Osteocyte (in vitro differentiated cells): ENCODE measurements around the gene CPNE8. TPM values are rescaled to one million over a fixed set of nuclear protein-coding genes. Genes with fewer than 3 reads are reported as not detected.

Experiments
- DNase-seq: peaks from one replicate; pipeline ENCODE4 v3.0.0; 2021; ENCODE audit warnings: mixed read lengths; ENCODE audit not compliant: unreplicated experiment; ENCODE audit errors: extremely low spot score
- H3K27ac Mint-ChIP-seq: one replicate; pipeline ENCODE4 v1.8.0; 2021; ENCODE audit warnings: mild to moderate bottlenecking, mixed read lengths; ENCODE audit not compliant: unreplicated experiment
- H3K27me3 Mint-ChIP-seq: one replicate; pipeline ENCODE4 v1.8.0; 2021; ENCODE audit warnings: mixed read lengths; ENCODE audit not compliant: unreplicated experiment
- H3K36me3 Mint-ChIP-seq: one replicate; pipeline ENCODE4 v1.8.0; 2021; ENCODE audit warnings: mixed read lengths; ENCODE audit not compliant: unreplicated experiment
- H3K4me1 Mint-ChIP-seq: one replicate; pipeline ENCODE4 v1.8.0; 2021; ENCODE audit warnings: mixed read lengths; ENCODE audit not compliant: unreplicated experiment
- H3K4me3 Mint-ChIP-seq: one replicate; pipeline ENCODE4 v1.8.0; 2021; ENCODE audit warnings: mild to moderate bottlenecking, moderate library complexity, mixed read lengths; ENCODE audit not compliant: unreplicated experiment
- H3K9me3 Mint-ChIP-seq: one replicate; pipeline ENCODE4 v1.8.0; 2021; ENCODE audit warnings: mixed read lengths; ENCODE audit not compliant: unreplicated experiment
- total RNA-seq: library from RNA; stranded (reverse); gene quantifications from 2 replicates; pipeline ENCODE4 v1.2.1, GENCODE V29; 2021
- TF ChIP-seq, protein P1 (sequence below): fragments of 200-600 bp; sonication (generic); IDR thresholded peaks from 2 replicates; pipeline ENCODE4 v1.5.0; 2021; ENCODE audit warnings: antibody characterized with exemption, mild to moderate bottlenecking, moderate library complexity

The CPNE8 gene
- total RNA-seq, 1 donor from 2014 or later: 8.7 TPM

DNA sequence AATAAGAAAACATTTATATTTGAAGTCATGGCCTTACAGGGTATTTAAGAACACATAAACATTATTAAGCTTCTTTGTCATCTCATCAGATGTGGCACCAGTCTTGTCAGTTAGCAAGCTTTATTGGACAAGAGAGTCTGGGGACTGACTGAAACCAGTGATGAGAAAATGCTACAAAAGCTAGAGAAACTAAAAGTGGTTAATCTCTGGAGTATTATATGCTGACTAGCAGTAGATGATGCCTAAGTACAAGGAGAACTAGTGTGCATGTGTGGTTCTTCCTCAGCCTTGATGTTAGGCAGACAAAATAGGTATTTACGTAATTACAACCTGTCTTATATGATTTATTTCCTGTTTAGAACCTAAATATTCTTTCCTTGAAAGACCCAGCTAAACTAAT is 176.5 kb downstream of the CPNE8 start:
- no peak overlapping the region for H3K27ac Mint-ChIP-seq
- no peaks in the 10 kb centered on the region for H3K4me1 Mint-ChIP-seq
- TF ChIP-seq, protein P1, sequence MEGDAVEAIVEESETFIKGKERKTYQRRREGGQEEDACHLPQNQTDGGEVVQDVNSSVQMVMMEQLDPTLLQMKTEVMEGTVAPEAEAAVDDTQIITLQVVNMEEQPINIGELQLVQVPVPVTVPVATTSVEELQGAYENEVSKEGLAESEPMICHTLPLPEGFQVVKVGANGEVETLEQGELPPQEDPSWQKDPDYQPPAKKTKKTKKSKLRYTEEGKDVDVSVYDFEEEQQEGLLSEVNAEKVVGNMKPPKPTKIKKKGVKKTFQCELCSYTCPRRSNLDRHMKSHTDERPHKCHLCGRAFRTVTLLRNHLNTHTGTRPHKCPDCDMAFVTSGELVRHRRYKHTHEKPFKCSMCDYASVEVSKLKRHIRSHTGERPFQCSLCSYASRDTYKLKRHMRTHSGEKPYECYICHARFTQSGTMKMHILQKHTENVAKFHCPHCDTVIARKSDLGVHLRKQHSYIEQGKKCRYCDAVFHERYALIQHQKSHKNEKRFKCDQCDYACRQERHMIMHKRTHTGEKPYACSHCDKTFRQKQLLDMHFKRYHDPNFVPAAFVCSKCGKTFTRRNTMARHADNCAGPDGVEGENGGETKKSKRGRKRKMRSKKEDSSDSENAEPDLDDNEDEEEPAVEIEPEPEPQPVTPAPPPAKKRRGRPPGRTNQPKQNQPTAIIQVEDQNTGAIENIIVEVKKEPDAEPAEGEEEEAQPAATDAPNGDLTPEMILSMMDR: no peak
- no peaks in the 10 kb centered on the region for H3K27me3 Mint-ChIP-seq
- DNase-seq: no peak
- no peaks in the 10 kb centered on the region for H3K9me3 Mint-ChIP-seq
- H3K4me3 Mint-ChIP-seq: no peak overlapping the region
- peaks cover 3% of the 10 kb centered on the region for H3K36me3 Mint-ChIP-seq

DNA sequence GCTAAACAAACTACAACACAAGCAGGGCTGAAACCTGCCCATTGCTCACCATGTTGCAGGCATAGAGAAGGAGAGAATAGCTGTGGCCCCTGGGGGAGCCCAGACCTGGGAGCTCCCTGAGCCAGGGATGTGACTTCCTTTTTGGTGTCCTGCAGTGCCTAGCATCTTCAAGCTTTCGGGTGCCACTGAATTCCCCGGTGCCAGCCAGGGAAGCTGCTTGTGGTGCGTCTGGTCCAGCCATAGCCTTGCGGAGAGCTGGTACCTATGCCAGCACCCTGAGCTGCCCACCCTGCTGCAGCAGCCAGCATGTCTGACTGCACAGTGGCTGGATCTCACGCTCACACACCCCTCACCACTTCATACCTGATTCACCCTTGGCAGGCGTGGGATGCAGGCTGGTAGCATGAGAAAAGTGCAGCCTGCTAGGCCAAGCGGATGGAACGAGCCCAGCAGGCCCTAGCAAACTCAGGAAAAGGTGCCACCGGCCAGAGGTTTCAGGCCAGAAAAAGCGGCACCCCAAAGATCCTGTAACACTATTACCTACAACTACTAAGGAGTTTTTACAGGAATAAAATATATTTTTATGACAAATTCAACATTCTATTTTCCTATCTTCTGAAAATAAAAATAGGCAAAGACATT is 183.7 kb downstream of the CPNE8 start:
- H3K9me3 Mint-ChIP-seq: peaks cover under 1% of the 10 kb centered on the region
- no peaks in the 10 kb centered on the region for H3K4me1 Mint-ChIP-seq
- TF ChIP-seq, protein P1: no peak
- H3K4me3 Mint-ChIP-seq: no peak overlapping the region
- H3K27ac Mint-ChIP-seq: no peak overlapping the region
- no peak for DNase-seq
- peaks cover 4% of the 10 kb centered on the region for H3K36me3 Mint-ChIP-seq
- no peaks in the 10 kb centered on the region for H3K27me3 Mint-ChIP-seq

- TF ChIP-seq, protein P1: no peak
- no peak for DNase-seq
- H3K27me3 Mint-ChIP-seq: no peaks in the 10 kb centered on the region
- no peak overlapping the region for H3K4me3 Mint-ChIP-seq
- peaks cover 9% of the 10 kb centered on the region for H3K36me3 Mint-ChIP-seq
- no peaks in the 10 kb centered on the region for H3K4me1 Mint-ChIP-seq
- no peak overlapping the region for H3K27ac Mint-ChIP-seq
- peaks cover 11% of the 10 kb centered on the region for H3K9me3 Mint-ChIP-seq
Observed at GRCh38 chr12:38720661-38721060, 184.7 kb downstream of the CPNE8 start.

DNA sequence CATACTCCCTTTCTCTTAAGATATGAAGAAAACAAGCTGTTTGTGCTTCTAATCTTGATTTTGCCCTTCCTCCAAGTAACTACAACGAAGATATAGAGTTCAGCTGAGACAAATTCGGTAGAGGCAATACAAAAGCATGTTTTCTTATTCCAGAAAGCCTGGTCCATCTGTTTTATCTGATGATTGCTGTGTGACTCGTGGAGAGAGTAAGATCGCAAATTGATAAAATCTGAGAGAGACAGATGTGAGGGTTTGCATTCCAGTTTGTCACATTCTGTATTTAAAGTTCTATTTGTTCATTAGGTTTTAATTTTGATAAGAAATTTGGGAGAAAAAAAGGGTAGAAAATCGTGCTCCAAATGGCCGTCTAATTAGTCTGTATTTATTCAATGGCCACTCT is 192.1 kb downstream of the CPNE8 start:
- Mint-ChIP-seq H3K4me3 (no peak overlapping the region), H3K27me3 (no peaks in the 10 kb centered on the region), H3K9me3 (peaks cover 11% of the 10 kb centered on the region), H3K36me3 (peaks cover 5% of the 10 kb centered on the region), H3K4me1 (peaks cover 6% of the 10 kb centered on the region), H3K27ac (no peak overlapping the region)
- DNase-seq: no peak
- TF ChIP-seq, protein P1: no peak

GRCh38 chr12:38711054-38711453 is 194.3 kb downstream of the CPNE8 start:
- H3K27ac Mint-ChIP-seq: peak overlapping the region; percentile 20
- TF ChIP-seq, protein P1: no peak
- DNase-seq: no peak
- peaks cover 6% of the 10 kb centered on the region for H3K4me1 Mint-ChIP-seq
- H3K4me3 Mint-ChIP-seq: no peak overlapping the region
- H3K36me3 Mint-ChIP-seq: peaks cover 1% of the 10 kb centered on the region
- H3K9me3 Mint-ChIP-seq: peaks cover 4% of the 10 kb centered on the region
- no peaks in the 10 kb centered on the region for H3K27me3 Mint-ChIP-seq
